ENCODE data around the gene BAAT. TPM values are rescaled to one million over a fixed set of nuclear protein-coding genes. Genes with fewer than 3 reads are reported as not detected.

BAAT gene
- total and polyA plus RNA-seq, 2 of the 13 experiments (the other 11 are each of a cell fraction or from before 2014, with no cell fraction given), result 0.71 to 7.9 TPM

GRCh38 chr9:101324245-101324804, 60.5 kb downstream of the BAAT start (continued):
- peak; percentile 68; the same call in 1 of the 2 replicates for TF ChIP-seq THRA (CRISPR knock-in tag; IDR thresholded peaks at IDR 0.05; ENCODE audit: borderline replicate concordance)
- no peak for TF ChIP-seq ZNF343 (CRISPR knock-in tag; IDR thresholded peaks at IDR 0.05)
- TF ChIP-seq FOSL2 (CRISPR knock-in tag; IDR thresholded peaks at IDR 0.05), result peak; percentile 16; the same call in 1 of the 2 replicates
- peak; percentile 25 for TF ChIP-seq YY1 (IDR thresholded peaks at IDR 0.05; ENCODE audit: insufficient read depth, insufficient replicate concordance, low read depth, low read length)
- peak; percentile 95; the same call in 1 of the 2 replicates for TF ChIP-seq NFIC (IDR thresholded peaks at IDR 0.05; ENCODE audit: low read length)
- no peak for TF ChIP-seq CREB1 (IDR thresholded peaks at IDR 0.05)
- peak; percentile 14; the same call in 1 of the 2 replicates for TF ChIP-seq CREB1 (CRISPR knock-in tag; IDR thresholded peaks at IDR 0.05)
- TF ChIP-seq HNF4A (CRISPR knock-in tag; IDR thresholded peaks at IDR 0.05), result peak; percentile 90
- peak; percentile 84 for TF ChIP-seq SIX1 (CRISPR knock-in tag; IDR thresholded peaks at IDR 0.05; ENCODE audit: borderline replicate concordance)
- peak; percentile 74 for TF ChIP-seq NR2F6 (IDR thresholded peaks at IDR 0.05)
- TF ChIP-seq NR2F6 (CRISPR knock-in tag; IDR thresholded peaks at IDR 0.05), result peak; percentile 66
- 0 out of 2 replicates have a peak, but pooled peaks have one; percentile 30 for TF ChIP-seq SMAD3 (CRISPR knock-in tag; IDR thresholded peaks at IDR 0.05)
- TF ChIP-seq, protein P1, sequence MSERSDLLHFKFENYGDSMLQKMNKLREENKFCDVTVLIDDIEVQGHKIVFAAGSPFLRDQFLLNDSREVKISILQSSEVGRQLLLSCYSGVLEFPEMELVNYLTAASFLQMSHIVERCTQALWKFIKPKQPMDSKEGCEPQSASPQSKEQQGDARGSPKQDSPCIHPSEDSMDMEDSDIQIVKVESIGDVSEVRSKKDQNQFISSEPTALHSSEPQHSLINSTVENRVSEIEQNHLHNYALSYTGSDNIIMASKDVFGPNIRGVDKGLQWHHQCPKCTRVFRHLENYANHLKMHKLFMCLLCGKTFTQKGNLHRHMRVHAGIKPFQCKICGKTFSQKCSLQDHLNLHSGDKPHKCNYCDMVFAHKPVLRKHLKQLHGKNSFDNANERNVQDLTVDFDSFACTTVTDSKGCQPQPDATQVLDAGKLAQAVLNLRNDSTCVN (CRISPR knock-in tag; IDR thresholded peaks at IDR 0.05; ENCODE audit: borderline replicate concordance), result peak; percentile 94
- 0 out of 4 replicates have a peak, but pooled peaks of 1 of the 2 experiments have one; percentile 4 for TF ChIP-seq HMGXB4 (CRISPR knock-in tag; IDR thresholded peaks at IDR 0.05; ENCODE audit: borderline replicate concordance in 1 of 2, low read depth in 1 of 2)
- no peak for TF ChIP-seq STAT6 (CRISPR knock-in tag; IDR thresholded peaks at IDR 0.05; ENCODE audit: borderline replicate concordance)
- peak; percentile 100 for TF ChIP-seq NCOR1 (IDR thresholded peaks at IDR 0.05; ENCODE audit: borderline replicate concordance, low read length)
- TF ChIP-seq, protein P2, sequence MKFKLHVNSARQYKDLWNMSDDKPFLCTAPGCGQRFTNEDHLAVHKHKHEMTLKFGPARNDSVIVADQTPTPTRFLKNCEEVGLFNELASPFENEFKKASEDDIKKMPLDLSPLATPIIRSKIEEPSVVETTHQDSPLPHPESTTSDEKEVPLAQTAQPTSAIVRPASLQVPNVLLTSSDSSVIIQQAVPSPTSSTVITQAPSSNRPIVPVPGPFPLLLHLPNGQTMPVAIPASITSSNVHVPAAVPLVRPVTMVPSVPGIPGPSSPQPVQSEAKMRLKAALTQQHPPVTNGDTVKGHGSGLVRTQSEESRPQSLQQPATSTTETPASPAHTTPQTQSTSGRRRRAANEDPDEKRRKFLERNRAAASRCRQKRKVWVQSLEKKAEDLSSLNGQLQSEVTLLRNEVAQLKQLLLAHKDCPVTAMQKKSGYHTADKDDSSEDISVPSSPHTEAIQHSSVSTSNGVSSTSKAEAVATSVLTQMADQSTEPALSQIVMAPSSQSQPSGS (CRISPR knock-in tag; IDR thresholded peaks at IDR 0.05), result peak; percentile 57; the same call in 1 of the 2 replicates
- 0 out of 2 replicates have a peak, but pooled peaks have one; percentile 1 for TF ChIP-seq ZNF503 (CRISPR knock-in tag; IDR thresholded peaks at IDR 0.05)
- peak; percentile 86 for TF ChIP-seq FOXA3 (CRISPR knock-in tag; IDR thresholded peaks at IDR 0.05)

Data from HepG2 (cell line).